ENCODE data around the gene TMCO2. TPM values are rescaled to one million over a fixed set of nuclear protein-coding genes. Genes with fewer than 3 reads are reported as not detected.
A peak's percentile ranks its signal among the peaks of the same experiment; 100 is the strongest.
"Not testable (repeated sequence)": the region's sequence is repeated elsewhere in the genome, so short reads cannot be mapped to it uniquely, and the experiment has no call there.

The TMCO2 gene
- total RNA-seq (2014; rRNA removed; shearing (Covaris generic)) = not detected in 2 replicates

GRCh38 chr1:40247655-40248054 lies at the start of gene TMCO2:
TSS of gene TMCO2 (plus strand) at chr1:40247937. CDS start at chr1:40247994, 57 bp downstream.
- DNase-seq (ENCODE audit: low spot score) = no peak
- in situ Hi-C loops (cut with HindIII; ENCODE audit: low sequenced_read_pairs) = loop anchor here (10.0 kb wide), 1 partner anchor 47 kb away; no protein-coding TSS in a partner anchor

DNA sequence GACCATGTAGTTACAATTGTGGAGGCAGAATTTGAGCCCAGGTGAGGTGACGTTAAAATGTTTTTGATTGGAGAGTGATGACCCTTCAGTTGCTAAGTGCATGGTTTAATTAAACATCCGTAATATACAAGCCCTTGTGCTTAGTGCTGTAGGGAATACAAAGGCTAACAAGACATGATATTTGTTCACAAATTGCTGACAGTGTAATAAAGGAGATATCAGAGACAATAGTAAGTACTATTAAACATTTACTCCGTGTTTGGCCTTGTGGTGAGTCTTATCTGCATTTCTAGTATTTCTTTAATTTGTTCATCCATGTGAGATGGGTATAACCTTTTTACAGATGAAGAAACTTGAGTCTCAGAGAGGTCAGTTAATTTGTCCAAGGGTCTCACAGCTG lies 48.6 kb upstream of the TMCO2 start:
- in situ Hi-C loops (cut with HindIII; ENCODE audit: low sequenced_read_pairs) = no loop called here
- DNase-seq (ENCODE audit: low spot score) = no peak

DNA sequence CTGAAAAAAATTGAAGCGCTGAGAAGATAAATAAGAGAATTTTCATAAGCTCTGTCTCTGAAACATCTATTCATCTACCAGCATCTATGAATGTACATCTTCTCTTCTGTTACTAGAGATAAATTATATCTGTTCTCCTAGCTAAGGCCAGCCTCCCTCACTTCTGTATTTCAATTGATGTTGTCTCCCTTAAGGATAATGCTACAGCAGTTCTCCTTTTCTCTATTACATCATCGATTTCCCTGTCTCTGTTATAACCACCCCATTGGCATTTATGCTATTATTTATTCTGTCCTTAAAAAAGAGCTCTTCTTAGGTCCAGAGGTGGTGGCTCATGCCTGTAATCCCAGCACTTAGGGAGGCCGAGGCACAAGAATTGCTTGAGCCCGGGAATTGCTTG lies 42.9 kb upstream of the TMCO2 start:
- DNase-seq (ENCODE audit: low spot score) = no peak
- in situ Hi-C loops (cut with HindIII; ENCODE audit: low sequenced_read_pairs) = no loop called here

GRCh38 chr1:40210511-40211204 lies 37.1 kb upstream of the TMCO2 start:
- in situ Hi-C loops (cut with HindIII; ENCODE audit: low sequenced_read_pairs) = no loop called here
- DNase-seq (ENCODE audit: low spot score) = peak; percentile 31

- no peak for DNase-seq (ENCODE audit: low spot score)
- in situ Hi-C loops (cut with HindIII; ENCODE audit: low sequenced_read_pairs) = no loop called here
Observed at GRCh38 chr1:40218333-40218732, 29.4 kb upstream of the TMCO2 start.

- in situ Hi-C loops (cut with HindIII; ENCODE audit: low sequenced_read_pairs); DNase-seq (ENCODE audit: low spot score): not testable (repeated sequence)
Observed at GRCh38 chr1:40221471-40221905, 26.2 kb upstream of the TMCO2 start.

DNA sequence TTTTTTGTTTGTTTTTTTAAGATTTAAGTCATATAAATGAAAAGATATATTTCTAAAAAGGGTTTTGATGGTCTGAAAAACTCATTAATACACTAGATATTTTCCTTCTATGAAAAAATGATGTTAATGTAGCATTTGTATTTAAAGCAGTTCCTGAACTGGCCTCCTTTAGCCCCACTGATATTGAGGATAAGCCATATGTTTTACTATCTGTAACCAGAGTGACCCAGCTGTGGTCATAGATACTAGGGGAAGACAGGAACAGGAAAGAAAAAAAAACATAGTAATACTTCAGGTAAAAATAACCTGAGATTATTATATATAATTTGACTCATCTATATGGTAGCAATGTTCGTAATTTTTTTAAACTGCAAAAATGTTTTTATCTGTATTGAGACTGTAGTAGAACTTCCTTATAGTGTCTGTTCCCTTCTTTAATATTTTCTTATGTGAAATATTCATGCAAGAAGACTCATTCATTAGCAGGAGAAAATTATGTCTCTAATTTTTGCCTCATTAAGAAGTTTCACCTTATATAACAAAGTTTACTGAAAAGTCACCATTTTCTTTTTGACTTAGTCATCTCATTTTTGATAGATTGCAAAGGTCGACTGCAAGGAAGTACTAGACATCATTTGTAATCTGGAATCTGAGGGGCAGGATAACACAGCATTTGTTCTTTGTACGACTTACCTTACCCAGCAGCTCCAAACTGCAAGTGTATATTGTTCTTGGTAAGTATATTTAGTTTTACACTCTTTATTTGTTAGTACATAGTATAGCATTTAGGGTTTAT lies 25.6 kb upstream of the TMCO2 start:
- no peak for DNase-seq (ENCODE audit: low spot score)
- in situ Hi-C loops (cut with HindIII; ENCODE audit: low sequenced_read_pairs) = no loop called here

GRCh38 chr1:40224040-40224439 lies 23.7 kb upstream of the TMCO2 start:
- no peak for DNase-seq (ENCODE audit: low spot score)
- in situ Hi-C loops (cut with HindIII; ENCODE audit: low sequenced_read_pairs) = no loop called here

DNA sequence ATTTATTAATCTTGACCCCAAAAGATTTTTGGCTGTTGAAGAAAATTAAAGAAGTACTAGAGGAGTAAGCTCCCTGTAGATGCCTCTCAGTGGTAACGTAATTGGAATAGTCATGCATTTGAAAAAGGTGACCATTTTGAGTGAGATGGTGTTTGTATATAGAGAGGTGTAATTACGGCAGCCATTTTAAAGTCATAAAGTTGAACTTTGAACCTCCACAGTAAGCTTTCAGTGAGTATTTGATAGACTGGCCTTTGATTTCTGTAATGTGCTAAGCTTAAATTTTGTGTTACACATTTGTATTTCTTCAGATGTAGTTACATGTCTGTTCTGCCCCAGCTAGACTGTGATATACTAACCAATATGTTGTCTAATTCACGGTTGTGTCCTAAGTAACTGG lies 21.5 kb upstream of the TMCO2 start:
- DNase-seq (ENCODE audit: low spot score) = no peak
- in situ Hi-C loops (cut with HindIII; ENCODE audit: low sequenced_read_pairs) = no loop called here

- in situ Hi-C loops (cut with HindIII; ENCODE audit: low sequenced_read_pairs) = no loop called here
- DNase-seq (ENCODE audit: low spot score) = no peak
Observed at GRCh38 chr1:40232444-40232843, 15.3 kb upstream of the TMCO2 start.

DNA sequence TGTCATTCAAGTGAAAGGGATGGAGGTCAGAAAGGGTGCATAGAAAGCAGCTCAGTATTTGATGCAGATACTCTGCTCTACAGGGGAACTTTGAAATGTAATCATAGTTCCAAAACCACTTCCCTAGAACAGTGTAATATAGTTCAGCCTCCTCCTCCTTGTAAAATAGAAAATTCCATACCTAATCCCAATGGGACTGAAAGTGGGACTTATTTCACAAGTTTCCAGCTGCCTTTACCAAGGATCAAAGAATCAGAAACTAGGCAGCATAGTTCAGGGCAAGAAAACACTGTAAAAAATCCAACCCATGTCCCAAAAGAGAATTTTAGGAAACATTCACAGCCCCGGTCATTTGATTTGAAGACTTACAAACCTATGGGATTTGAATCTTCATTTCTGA lies 8.1 kb upstream of the TMCO2 start:
- no peak for DNase-seq (ENCODE audit: low spot score)
- in situ Hi-C loops (cut with HindIII; ENCODE audit: low sequenced_read_pairs) = loop anchor here (10.0 kb wide), 1 partner anchor 55 kb away; no protein-coding TSS in a partner anchor

- in situ Hi-C loops (cut with HindIII; ENCODE audit: low sequenced_read_pairs) = loop anchor here (10.0 kb wide), 1 partner anchor 54 kb away; no protein-coding TSS in a partner anchor
- no peak for DNase-seq (ENCODE audit: low spot score)
Observed at GRCh38 chr1:40240390-40240789, 7.3 kb upstream of the TMCO2 start.

- in situ Hi-C loops (cut with HindIII; ENCODE audit: low sequenced_read_pairs) = loop anchor here (10.0 kb wide), 1 partner anchor 53 kb away; no protein-coding TSS in a partner anchor
- no peak for DNase-seq (ENCODE audit: low spot score)
Observed at GRCh38 chr1:40241362-40241761, 6.4 kb upstream of the TMCO2 start.

- no peak for DNase-seq (ENCODE audit: low spot score)
- in situ Hi-C loops (cut with HindIII; ENCODE audit: low sequenced_read_pairs) = loop anchor here (10.0 kb wide), 1 partner anchor 51 kb away; no protein-coding TSS in a partner anchor
Observed at GRCh38 chr1:40243351-40243750, 4.4 kb upstream of the TMCO2 start.

DNA sequence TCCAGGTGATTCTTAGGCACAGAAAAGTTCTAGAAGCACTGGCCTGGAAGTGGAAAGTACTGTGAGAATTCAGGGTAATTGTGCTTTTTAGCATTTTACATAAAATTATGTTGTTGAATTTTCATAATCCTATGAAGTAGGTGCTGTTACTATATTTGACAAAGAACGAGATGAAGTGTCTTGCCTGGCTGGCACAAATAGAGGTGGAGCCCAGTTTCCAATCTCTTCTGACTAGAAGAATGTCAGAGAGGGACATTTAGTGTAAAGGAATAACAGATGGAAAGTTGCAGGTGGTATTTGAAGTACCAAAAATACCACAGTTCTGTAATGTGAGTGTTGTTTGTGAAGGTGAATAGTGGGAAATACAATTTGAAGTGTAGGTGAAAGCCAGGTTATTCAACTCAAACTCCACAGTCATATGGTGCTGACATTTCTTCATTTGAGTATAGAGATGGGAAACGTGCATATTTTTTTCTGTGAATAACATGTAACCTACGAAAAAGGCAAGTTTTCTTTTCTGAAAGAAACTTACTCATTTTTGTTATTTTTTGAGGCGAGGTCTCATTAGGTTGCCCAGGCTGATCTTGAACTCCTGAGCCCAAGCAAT lies 3.5 kb upstream of the TMCO2 start:
- in situ Hi-C loops (cut with HindIII; ENCODE audit: low sequenced_read_pairs) = loop anchor here (10.0 kb wide), 1 partner anchor 51 kb away; no protein-coding TSS in a partner anchor
- DNase-seq (ENCODE audit: low spot score) = peak; percentile 41

GRCh38 chr1:40245686-40246085 lies 2.1 kb upstream of the TMCO2 start:
- in situ Hi-C loops (cut with HindIII; ENCODE audit: low sequenced_read_pairs) = loop anchor here (10.0 kb wide), 1 partner anchor 49 kb away; no protein-coding TSS in a partner anchor
- no peak for DNase-seq (ENCODE audit: low spot score)

DNA sequence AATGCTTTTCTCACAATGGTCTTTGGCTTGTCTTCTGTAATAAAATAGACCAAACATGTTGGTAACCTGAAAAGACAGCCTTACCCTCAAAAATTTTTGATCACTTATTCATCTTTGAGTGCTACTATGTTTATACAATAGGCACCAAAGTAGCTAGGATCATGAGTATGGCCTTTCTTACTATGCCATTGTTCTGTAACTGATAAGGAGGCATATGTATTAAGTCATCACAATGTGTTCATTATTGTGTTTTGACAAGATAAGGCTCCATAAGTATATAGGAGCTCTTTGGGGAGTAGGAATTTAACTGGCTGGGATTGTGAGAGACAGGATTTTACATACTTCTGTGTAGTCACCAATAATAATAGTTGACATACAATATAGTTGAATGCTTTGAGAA lies 675 bp downstream of the TMCO2 start:
- in situ Hi-C loops (cut with HindIII; ENCODE audit: low sequenced_read_pairs) = loop anchor here (10.0 kb wide), 1 partner anchor 46 kb away; no protein-coding TSS in a partner anchor
- no peak for DNase-seq (ENCODE audit: low spot score)

- DNase-seq (ENCODE audit: low spot score) = no peak
- in situ Hi-C loops (cut with HindIII; ENCODE audit: low sequenced_read_pairs) = no loop called here
Observed at GRCh38 chr1:40251456-40251855, 3.7 kb downstream of the TMCO2 start.

DNA sequence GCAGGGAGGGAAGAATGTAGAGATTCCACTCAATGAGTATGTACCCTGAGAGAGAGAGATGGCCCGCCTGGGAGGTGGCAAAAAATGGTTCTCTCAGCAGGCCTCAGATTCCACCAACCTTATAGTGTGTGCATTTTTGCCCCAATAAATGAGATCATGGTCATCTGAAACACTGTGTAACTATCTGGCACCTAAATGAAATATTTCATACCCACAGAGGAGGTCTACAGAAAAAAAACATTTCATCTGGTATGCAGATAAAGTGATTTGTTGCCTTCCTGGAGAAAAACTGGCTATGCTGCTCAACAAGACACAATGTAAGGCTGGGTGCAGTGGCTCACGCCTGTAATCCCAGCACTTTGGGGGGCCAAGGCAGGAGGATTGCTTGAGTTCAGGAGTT lies 4.9 kb downstream of the TMCO2 start:
- DNase-seq (ENCODE audit: low spot score) = no peak
- in situ Hi-C loops (cut with HindIII; ENCODE audit: low sequenced_read_pairs) = no loop called here

DNA sequence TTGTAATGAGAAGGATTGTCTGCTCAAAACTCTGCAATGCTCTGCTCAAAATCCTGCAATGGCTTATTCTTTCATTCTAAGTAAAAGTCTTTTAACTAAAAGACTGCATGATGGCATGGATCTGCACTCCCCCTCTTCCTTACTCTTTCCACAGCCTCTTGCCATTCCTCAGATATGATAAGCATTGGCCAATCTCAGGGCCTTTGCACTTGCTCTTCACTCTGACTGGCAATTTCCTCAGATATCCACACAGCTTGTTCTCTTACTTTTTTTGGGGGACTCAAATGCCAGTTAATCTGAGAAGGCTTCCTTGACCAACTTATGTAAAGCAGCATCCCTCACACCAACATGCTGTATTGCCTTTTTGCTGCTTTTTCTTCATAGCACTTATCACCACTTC lies 7.5 kb downstream of the TMCO2 start:
- in situ Hi-C loops (cut with HindIII; ENCODE audit: low sequenced_read_pairs) = no loop called here
- DNase-seq (ENCODE audit: low spot score) = no peak
